Colonic mucosa (tissue), 4 donors: ENCODE measurements around the gene TMUB1. TPM values are rescaled to one million over a fixed set of nuclear protein-coding genes. Genes with fewer than 3 reads are reported as not detected.

ENCODE experiments used
- DNase-seq: peaks from one replicate; pipeline ENCODE4 v3.0.0-alpha.2; 2020
- H3K27ac ChIP-seq: fragments of 200-600 bp; one replicate; pipeline ENCODE4 v1.8.0; 2021
- H3K27me3 ChIP-seq: fragments of 200-600 bp; one replicate; pipeline ENCODE4 v1.8.0; 2021
- H3K36me3 ChIP-seq: fragments of 200-600 bp; one replicate; pipeline ENCODE4 v1.8.0; 2021
- H3K4me1 ChIP-seq: fragments of 200-600 bp; one replicate; pipeline ENCODE4 v1.8.0; 2021; ENCODE audit warnings: mild to moderate bottlenecking
- H3K4me3 ChIP-seq: fragments of 200-600 bp; one replicate; pipeline ENCODE4 v1.8.0; 2021
- H3K9ac ChIP-seq, 2 donors: one replicate each; pipeline ENCODE4 v1.7.0; 2013; ENCODE audit warnings: control low read depth in 2 of 2, low read depth in 2 of 2, low read length in 2 of 2
- H3K9me3 ChIP-seq: fragments of 200-600 bp; one replicate; pipeline ENCODE4 v1.8.0; 2021
- CTCF ChIP-seq: fragments of 200-600 bp; IDR thresholded peaks from one replicate; pipeline ENCODE4 v1.8.0; 2022; ENCODE audit warnings: antibody characterized with exemption, mild to moderate bottlenecking
- intact Hi-C: fragments of 100-400 bp; cut with DNase I; formaldehyde crosslinking; loops from one replicate; pipeline ENCODE4 v1.14.1; 2022
- total RNA-seq, 2 donors: library from RNA; stranded (reverse); fragmentation: NEBNext Ultra II Directional in 1 of 2; extraction: Animal tissue kit (Norgen Biotek cat#: 25700) in 1 of 2; gene quantifications; one replicate each; pipeline ENCODE4 v1.2.1, GENCODE V29; 2021
- donor health status: healthy.
- donor health status: DM: no; HTN: no; CAD: no.
- donor health status: DM: no; HTN: no; CAD: no.

TMUB1 gene
- total RNA-seq, 2 donors from 2014 or later = 73.4 to 103 TPM

GRCh38 chr7:151129960-151130591 lies 46.8 kb upstream of the TMUB1 start:
- H3K4me1 ChIP-seq = peaks cover 4% of the 10 kb centered on the region
- H3K36me3 ChIP-seq = no peaks in the 10 kb centered on the region

GRCh38 chr7:151129117-151129959 lies 46.0 kb upstream of the TMUB1 start:
- no peak overlapping the region for H3K27ac ChIP-seq
- DNase-seq = no peak
- intact Hi-C loops = loop anchor here (10.0 kb wide), 1 partner anchor 115 kb away; the partner anchor contains the start of gene SMARCD3

More at GRCh38 chr7:151129960-151130591, 46.8 kb upstream of the TMUB1 start:
- H3K9me3 ChIP-seq = no peaks in the 10 kb centered on the region
- no peak overlapping the region for H3K27ac ChIP-seq
- H3K9ac ChIP-seq = no peak overlapping the region
- H3K27me3 ChIP-seq = no peaks in the 10 kb centered on the region
- intact Hi-C loops = loop anchor here (10.0 kb wide), 1 partner anchor 115 kb away; the partner anchor contains the start of gene SMARCD3
- DNase-seq = no peak
- no peak for TF ChIP-seq CTCF
- H3K4me3 ChIP-seq = no peak overlapping the region

GRCh38 chr7:151128716-151129115 lies 45.4 kb upstream of the TMUB1 start:
- intact Hi-C loops = loop anchor here (10.0 kb wide), 1 partner anchor 116 kb away; the partner anchor contains the start of gene SMARCD3

More at GRCh38 chr7:151129117-151129959, 46.0 kb upstream of the TMUB1 start:
- Histone ChIP-seq H3K9ac (no peak overlapping the region), H3K36me3 (no peaks in the 10 kb centered on the region), H3K9me3 (no peaks in the 10 kb centered on the region), H3K4me3 (no peak overlapping the region), H3K27me3 (no peaks in the 10 kb centered on the region), H3K4me1 (peaks cover 4% of the 10 kb centered on the region)
- TF ChIP-seq CTCF = no peak

GRCh38 chr7:151128144-151128543 lies 44.9 kb upstream of the TMUB1 start:
- Histone ChIP-seq H3K9ac (no peak overlapping the region), H3K9me3 (no peaks in the 10 kb centered on the region), H3K4me1 (peaks cover 4% of the 10 kb centered on the region), H3K27me3 (no peaks in the 10 kb centered on the region), H3K4me3 (no peak overlapping the region), H3K36me3 (no peaks in the 10 kb centered on the region), H3K27ac (no peak overlapping the region)
- intact Hi-C loops = loop anchor here (10.0 kb wide), 1 partner anchor 117 kb away; the partner anchor contains the start of gene SMARCD3
- no peak for DNase-seq
- TF ChIP-seq CTCF = no peak

More at GRCh38 chr7:151128716-151129115, 45.4 kb upstream of the TMUB1 start:
- no peaks in the 10 kb centered on the region for H3K9me3 ChIP-seq
- H3K4me1 ChIP-seq = peaks cover 4% of the 10 kb centered on the region
- H3K36me3 ChIP-seq = no peaks in the 10 kb centered on the region
- H3K9ac ChIP-seq = no peak overlapping the region
- no peak overlapping the region for H3K4me3 ChIP-seq
- no peak for DNase-seq
- no peaks in the 10 kb centered on the region for H3K27me3 ChIP-seq
- no peak for TF ChIP-seq CTCF
- no peak overlapping the region for H3K27ac ChIP-seq

GRCh38 chr7:151126491-151127137 lies 43.3 kb upstream of the TMUB1 start:
- no peaks in the 10 kb centered on the region for H3K36me3 ChIP-seq
- no peak for TF ChIP-seq CTCF
- DNase-seq = peak; percentile 80

More at GRCh38 chr7:151126491-151127137, 43.3 kb upstream of the TMUB1 start:
- Histone ChIP-seq H3K9ac (no peak overlapping the region), H3K27me3 (no peaks in the 10 kb centered on the region), H3K27ac (peak overlapping the region; percentile 82), H3K4me1 (peaks cover 4% of the 10 kb centered on the region), H3K9me3 (no peaks in the 10 kb centered on the region), H3K4me3 (no peak overlapping the region)
- intact Hi-C loops = loop anchor here (10.0 kb wide), 1 partner anchor 118 kb away; the partner anchor contains the start of gene SMARCD3
